Skeletal muscle satellite cell (primary cell): Measurements from ENCODE around the gene NPR2.

Source experiments
- H3K27me3 ChIP-seq: 2 replicates; pipeline ENCODE4 v1.7.0; 2013; ENCODE audit warnings: low read length; ENCODE audit not compliant: control insufficient read depth, insufficient read depth
- H3K36me3 ChIP-seq: 2 replicates; pipeline ENCODE4 v1.7.0; 2013; ENCODE audit warnings: mild to moderate bottlenecking, control low read depth, low read length; ENCODE audit not compliant: insufficient read depth
- H3K4me1 ChIP-seq: 2 replicates; pipeline ENCODE4 v1.7.0; 2013; ENCODE audit warnings: low read length; ENCODE audit not compliant: control insufficient read depth, insufficient read depth
- H3K4me2 ChIP-seq: 2 replicates; pipeline ENCODE4 v1.7.0; 2013; ENCODE audit warnings: mild to moderate bottlenecking, low read length
- H3K4me3 ChIP-seq: 2 replicates; pipeline ENCODE4 v1.7.0; 2013; ENCODE audit warnings: low read length
- H3K9ac ChIP-seq: 2 replicates; pipeline ENCODE4 v1.7.0; 2013; ENCODE audit warnings: mild to moderate bottlenecking, low read depth, low read length, moderate library complexity
- H3K9me3 ChIP-seq: replicated peaks from 2 replicates; pipeline ENCODE4 v1.7.0; 2013; ENCODE audit warnings: mild to moderate bottlenecking, control low read depth, low read length

Gene NPR2

GRCh38 chr9:35836595-35836994 lies 45.2 kb downstream of the NPR2 start:
- H3K4me3 ChIP-seq, result no peak overlapping the region
- H3K4me1 ChIP-seq, result peaks cover 9% of the 10 kb centered on the region
- no peaks in the 10 kb centered on the region for H3K9me3 ChIP-seq
- H3K4me2 ChIP-seq, result no peak overlapping the region
- H3K9ac ChIP-seq, result no peak overlapping the region
- no peaks in the 10 kb centered on the region for H3K27me3 ChIP-seq
- H3K36me3 ChIP-seq, result no peaks in the 10 kb centered on the region

DNA sequence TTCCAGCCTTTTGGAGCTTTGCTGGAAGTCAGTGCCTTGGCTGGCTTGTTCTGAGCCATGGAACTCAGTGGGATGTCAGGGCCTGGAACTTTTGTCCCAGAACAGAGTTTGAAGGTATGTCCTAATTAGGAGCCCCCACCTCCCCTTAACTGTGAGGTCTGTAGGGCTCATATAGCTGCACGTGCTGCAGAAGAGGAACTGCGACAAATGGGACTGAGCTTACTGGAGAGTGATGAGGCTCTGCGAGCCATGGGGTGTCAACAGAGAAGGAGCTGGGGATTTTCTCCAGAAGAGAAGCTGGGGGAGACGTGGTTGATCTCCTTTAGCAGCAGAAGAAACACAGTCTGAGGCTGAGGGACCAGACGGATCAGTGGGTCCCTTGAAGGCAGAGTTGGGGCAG lies 48.5 kb downstream of the NPR2 start:
- Histone ChIP-seq H3K4me2 (no peak overlapping the region), H3K36me3 (no peaks in the 10 kb centered on the region), H3K4me1 (peaks cover 10% of the 10 kb centered on the region), H3K4me3 (no peak overlapping the region), H3K27me3 (no peaks in the 10 kb centered on the region), H3K9ac (no peak overlapping the region), H3K9me3 (no peaks in the 10 kb centered on the region)

DNA sequence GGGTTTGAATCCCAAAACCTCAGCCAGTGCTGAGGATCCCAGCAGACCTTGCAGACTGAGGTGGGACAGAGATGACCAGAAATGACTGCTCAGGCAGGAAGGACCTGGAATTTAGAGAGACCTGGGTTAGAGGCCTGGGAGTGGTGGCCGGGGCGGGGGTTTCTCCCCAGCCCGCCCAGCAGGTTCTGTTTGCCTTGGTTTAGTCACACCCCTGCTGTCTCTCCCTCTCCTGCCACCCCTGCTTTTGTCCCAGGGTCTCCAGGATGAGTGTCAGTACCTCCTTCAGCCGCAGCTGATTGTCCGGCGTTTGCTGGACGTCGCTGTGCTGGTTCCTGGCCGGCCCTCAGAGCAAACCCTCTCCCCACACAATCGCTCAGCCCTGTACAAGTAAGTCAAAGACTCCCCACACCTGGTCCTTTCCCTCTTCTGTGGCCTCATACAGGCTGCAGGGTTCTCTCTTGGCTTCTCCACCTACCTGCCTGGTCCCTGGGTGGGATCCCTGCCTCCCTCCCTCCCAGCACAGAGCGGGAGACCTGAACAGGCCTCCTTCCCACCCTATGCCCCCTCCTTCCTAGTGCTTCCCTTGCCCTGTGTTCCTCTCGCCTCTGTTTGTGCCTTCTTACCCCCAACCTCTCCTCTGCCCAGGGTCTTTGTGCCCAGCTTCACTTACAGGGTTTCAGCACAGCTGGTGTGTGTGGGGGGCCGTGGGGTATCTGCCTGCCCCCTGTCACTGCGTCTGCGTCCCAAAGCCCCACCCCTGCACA lies 49.7 kb downstream of the NPR2 start:
- Histone ChIP-seq H3K4me3 (no peak overlapping the region), H3K9ac (no peak overlapping the region), H3K27me3 (no peaks in the 10 kb centered on the region), H3K9me3 (no peaks in the 10 kb centered on the region), H3K4me2 (no peak overlapping the region), H3K4me1 (peaks cover 18% of the 10 kb centered on the region), H3K36me3 (no peaks in the 10 kb centered on the region)

- Histone ChIP-seq H3K4me2 (no peak overlapping the region), H3K4me3 (no peak overlapping the region), H3K36me3 (no peaks in the 10 kb centered on the region), H3K4me1 (peaks cover 18% of the 10 kb centered on the region), H3K27me3 (no peaks in the 10 kb centered on the region), H3K9ac (no peak overlapping the region), H3K9me3 (no peaks in the 10 kb centered on the region)
These were observed 50.2 kb downstream of the NPR2 start for GRCh38 chr9:35841645-35841900.

- no peaks in the 10 kb centered on the region for H3K9me3 ChIP-seq
- H3K27me3 ChIP-seq, result no peaks in the 10 kb centered on the region
- no peaks in the 10 kb centered on the region for H3K36me3 ChIP-seq
- no peak overlapping the region for H3K4me3 ChIP-seq
- no peak overlapping the region for H3K4me2 ChIP-seq
- H3K4me1 ChIP-seq, result peaks cover 19% of the 10 kb centered on the region
- no peak overlapping the region for H3K9ac ChIP-seq
These were observed 50.8 kb downstream of the NPR2 start for GRCh38 chr9:35842020-35842745.

- Histone ChIP-seq H3K4me2 (no peak overlapping the region), H3K36me3 (no peaks in the 10 kb centered on the region), H3K27me3 (no peaks in the 10 kb centered on the region), H3K4me1 (peaks cover 25% of the 10 kb centered on the region), H3K4me3 (no peak overlapping the region), H3K9ac (no peak overlapping the region), H3K9me3 (no peaks in the 10 kb centered on the region)
These were observed 51.4 kb downstream of the NPR2 start for GRCh38 chr9:35842795-35843194.

GRCh38 chr9:35844628-35845270 lies 53.4 kb downstream of the NPR2 start:
- H3K4me1 ChIP-seq, result peaks cover 28% of the 10 kb centered on the region
- no peaks in the 10 kb centered on the region for H3K27me3 ChIP-seq
- peak overlapping the region; percentile 6 for H3K9ac ChIP-seq
- no peaks in the 10 kb centered on the region for H3K9me3 ChIP-seq
- peak overlapping the region; percentile 7 for H3K4me2 ChIP-seq
- H3K36me3 ChIP-seq, result no peaks in the 10 kb centered on the region
- H3K4me3 ChIP-seq, result no peak overlapping the region

DNA sequence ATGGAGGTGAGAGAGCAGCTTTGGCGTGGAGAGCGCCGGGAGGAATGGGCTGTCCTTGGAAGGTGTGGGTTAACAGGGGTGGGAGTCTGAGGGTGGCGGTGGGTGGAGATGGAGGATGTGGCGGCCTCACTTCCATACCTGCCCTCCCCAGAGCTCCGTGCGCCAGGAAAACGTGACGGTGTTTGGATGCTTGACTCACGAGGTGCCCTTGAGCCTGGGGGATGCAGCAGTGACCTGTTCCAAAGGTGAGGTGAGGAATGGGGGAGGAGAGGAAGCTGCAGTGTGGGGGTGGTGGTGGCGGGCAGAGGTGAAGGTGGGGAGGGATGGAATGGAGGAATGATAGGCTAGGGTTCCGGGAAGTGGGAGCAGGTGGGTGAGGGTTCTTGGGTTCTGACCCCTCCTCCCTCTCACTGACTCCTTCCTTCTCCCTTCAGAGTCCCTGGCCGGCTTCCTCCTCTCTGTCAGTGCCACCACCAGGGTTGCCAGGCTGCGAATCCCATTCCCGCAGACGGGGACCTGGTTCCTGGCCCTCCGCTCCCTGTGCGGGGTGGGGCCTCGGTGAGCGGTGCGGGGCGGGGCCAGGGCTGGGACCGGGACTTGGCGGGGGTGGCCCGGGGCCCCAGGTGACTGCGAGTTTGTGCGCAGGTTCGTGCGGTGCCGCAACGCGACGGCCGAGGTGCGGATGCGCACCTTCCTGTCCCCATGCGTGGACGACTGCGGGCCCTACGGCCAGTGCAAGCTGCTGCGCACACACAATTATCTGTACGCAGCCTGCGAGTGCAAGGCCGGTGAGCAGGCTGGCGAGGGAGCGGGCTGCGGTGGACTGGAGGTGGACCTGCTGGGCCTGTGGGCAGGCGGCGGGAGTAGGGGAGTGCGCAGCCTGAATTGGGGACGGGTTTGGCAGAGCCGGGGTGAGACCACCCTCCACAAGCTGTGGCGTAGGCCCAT lies 54.7 kb downstream of the NPR2 start:
- no peaks in the 10 kb centered on the region for H3K36me3 ChIP-seq
- H3K9me3 ChIP-seq, result no peaks in the 10 kb centered on the region
- H3K27me3 ChIP-seq, result no peaks in the 10 kb centered on the region
- no peak overlapping the region for H3K4me3 ChIP-seq
- peak overlapping the region; percentile 6 for H3K9ac ChIP-seq
- H3K4me2 ChIP-seq, result no peak overlapping the region
- H3K4me1 ChIP-seq, result peaks cover 28% of the 10 kb centered on the region

- H3K4me2 ChIP-seq, result peak overlapping the region; percentile 23
- no peak overlapping the region for H3K4me3 ChIP-seq
- H3K36me3 ChIP-seq, result no peaks in the 10 kb centered on the region
- H3K9ac ChIP-seq, result no peak overlapping the region
- H3K27me3 ChIP-seq, result no peaks in the 10 kb centered on the region
- peaks cover 28% of the 10 kb centered on the region for H3K4me1 ChIP-seq
- no peaks in the 10 kb centered on the region for H3K9me3 ChIP-seq
These were observed 56.6 kb downstream of the NPR2 start for GRCh38 chr9:35847792-35848572.

- no peak overlapping the region for H3K9ac ChIP-seq
- H3K9me3 ChIP-seq, result no peaks in the 10 kb centered on the region
- peaks cover 8% of the 10 kb centered on the region for H3K4me1 ChIP-seq
- H3K4me2 ChIP-seq, result no peak overlapping the region
- no peaks in the 10 kb centered on the region for H3K36me3 ChIP-seq
- peaks cover 6% of the 10 kb centered on the region for H3K27me3 ChIP-seq
- H3K4me3 ChIP-seq, result no peak overlapping the region
These were observed 61.0 kb downstream of the NPR2 start for GRCh38 chr9:35852267-35852815.
